Stomach (tissue), 9 donors: ENCODE results near the gene TNNC2. TPM values are rescaled to one million over a fixed set of nuclear protein-coding genes. Genes with fewer than 3 reads are reported as not detected.

ENCODE experiments used
- DNase-seq, 2 donors: peaks; one replicate each; pipeline versions ENCODE4 v3.0.0 to v3.0.0-alpha.2; 2013 to 2019
- H3K27ac ChIP-seq, 5 donors: fragments of 200-600 bp in 4 of 5; sonication (generic) in 4 of 5; one replicate each; pipeline ENCODE4 v1.5.1; 2013 to 2019; ENCODE audit warnings: mild to moderate bottlenecking in 1 of 5, moderate library complexity in 1 of 5
- H3K27me3 ChIP-seq, 3 donors: fragments of 200-600 bp; sonication (generic); one replicate each; pipeline ENCODE4 v1.5.1; 2017 to 2019; ENCODE audit warnings: mixed run types in 1 of 3
- H3K36me3 ChIP-seq, 4 donors: fragments of 200-600 bp; sonication (generic); 1 replicate in 3 of 4; 2 replicates in 1 of 4; pipeline ENCODE4 v1.5.1; 2016 to 2019
- H3K4me1 ChIP-seq, 4 donors: fragments of 200-600 bp; sonication (generic); one replicate each; pipeline ENCODE4 v1.5.1; 2016 to 2019
- H3K4me3 ChIP-seq, 4 donors: fragments of 200-600 bp; sonication (generic) in 3 of 4; one replicate each; pipeline ENCODE4 v1.5.1; 2016 to 2019; ENCODE audit warnings: mild to moderate bottlenecking in 1 of 4
- H3K9me3 ChIP-seq, 4 donors: fragments of 200-600 bp; sonication (generic); one replicate each; pipeline ENCODE4 v1.5.1; 2016 to 2019
- EP300 ChIP-seq: sonication (generic); formaldehyde crosslinking; IDR thresholded peaks from one replicate; pipeline ENCODE4 v1.6.1; 2017; ENCODE audit warnings: antibody characterized with exemption
- POLR2A ChIP-seq, 4 donors: fragments of 450-650 bp; IDR thresholded peaks; one replicate each; pipeline ENCODE4 v1.6.1; 2016; ENCODE audit warnings: antibody characterized with exemption in 4 of 4, control low read depth in 2 of 4, mild to moderate bottlenecking in 1 of 4, moderate library complexity in 1 of 4
- POLR2AphosphoS5 ChIP-seq, 3 donors: sonication (generic); formaldehyde crosslinking; IDR thresholded peaks; one replicate each; pipeline ENCODE4 v1.6.1; 2016; ENCODE audit warnings: antibody characterized with exemption in 3 of 3
- WGBS, 5 donors: extraction: QIAGEN DNeasy Blood & Tissue Kit in 3 of 5; methylation state at CpG; one replicate each; pipeline versions ENCODE4 v1.1.5 to v1.1.7; 2013 to 2018; 5-methylcytosine and 5-hydroxymethylcytosine counted together
- intact Hi-C: fragments of 100-400 bp; cut with DNase I; formaldehyde crosslinking; loops from one replicate; pipeline ENCODE4 v1.15.1; 2023; ENCODE audit warnings: low total_unique reads
- polyA plus RNA-seq, 3 donors: library from polyadenylated mRNA; stranded (reverse); fragments of 200-250 nt; gene quantifications; one replicate each; pipeline ENCODE4 v1.2.3, GENCODE V29; 2013
- total RNA-seq, 5 donors: library from RNA; depleted of rRNA; stranded (reverse); fragments of >200 nt; gene quantifications; one replicate each; pipeline versions ENCODE4 v1.1.0 to v1.2.3, GENCODE V29; 2014 to 2016
- TF ChIP-seq, protein P1 (sequence below), 7 experiments: fragments of 450-650 bp in 4 of 7; fragments of 200-600 bp in 3 of 7; sonication (generic) in 3 of 7; IDR thresholded peaks; one replicate each; pipeline ENCODE4 v1.5.1; 2016 to 2019; ENCODE audit warnings: antibody characterized with exemption in 7 of 7, control low read depth in 2 of 7, mild to moderate bottlenecking in 1 of 7
- donor health status: healthy with polysubstance abuse.
- donor health status: Bipolar disorder and iron deficiency.
- donor health status: healthy.

TNNC2 gene
- total and polyA plus RNA-seq, 8 donors = 3.0 to 12.4 (median 4.9) TPM; not detected in 5

DNA sequence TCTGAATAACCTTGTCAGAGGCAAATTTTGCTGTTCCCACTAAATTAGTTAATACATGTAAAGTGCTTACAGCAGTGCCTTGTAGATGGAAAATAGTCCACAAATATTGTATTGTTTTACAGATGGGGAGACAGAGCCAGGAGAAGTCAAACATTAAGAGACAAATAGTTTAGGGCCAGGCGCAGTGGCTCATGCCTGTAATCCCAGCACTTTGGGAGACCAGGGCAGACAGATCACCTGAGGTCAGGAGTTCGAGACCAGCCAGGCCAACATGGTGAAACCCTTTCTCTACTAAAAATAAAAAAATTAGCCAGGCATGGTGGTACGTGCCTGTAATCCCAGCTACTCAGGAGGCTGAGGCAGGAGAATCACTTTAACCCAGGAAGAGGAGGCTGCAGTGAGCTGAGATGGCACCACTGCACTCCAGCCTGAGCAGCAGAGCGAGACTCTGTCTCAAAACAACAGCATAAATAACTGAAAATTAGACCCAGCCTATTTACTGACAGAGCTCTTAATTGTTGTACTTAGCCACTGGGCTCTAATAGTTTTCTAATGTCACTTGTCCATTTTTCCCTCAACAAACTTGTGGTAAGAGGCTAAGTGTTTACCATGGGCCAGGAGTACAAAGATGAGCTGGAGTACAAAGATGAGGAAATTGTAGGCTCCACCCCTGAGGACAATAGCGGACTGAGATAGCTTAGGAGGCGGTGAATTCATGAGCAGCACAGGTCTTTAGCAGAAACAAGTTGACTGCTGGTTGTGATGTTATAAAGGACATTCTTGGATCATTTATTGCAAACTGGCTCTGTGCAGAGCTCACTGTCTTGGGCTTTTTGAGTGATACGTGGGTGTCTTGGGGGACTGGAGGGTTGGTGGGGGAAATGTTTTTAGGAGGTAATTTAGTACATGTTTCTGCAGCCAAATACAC, 36.7 kb upstream of the TNNC2 start:
- Histone ChIP-seq H3K36me3 (no peaks in the 10 kb centered on the region), H3K27me3 (no peaks in the 10 kb centered on the region), H3K27ac (no peak overlapping the region), H3K4me3 (no peak overlapping the region), H3K9me3 (no peaks in the 10 kb centered on the region), H3K4me1 (peaks cover 7 to 24% (median 7%) of the 10 kb centered on the region in 4 donors)
- no peak for DNase-seq
- WGBS, 5 donors = 81 to 92% (median 88%) methylated on average over 7 of the region's 7 CpGs
- intact Hi-C loops = no loop called here
- no peak for TF ChIP-seq POLR2AphosphoS5 (IDR thresholded peaks at IDR 0.05)
- no peak for TF ChIP-seq POLR2A (IDR thresholded peaks at IDR 0.05)
- TF ChIP-seq EP300 = no peak
- TF ChIP-seq, protein P1, sequence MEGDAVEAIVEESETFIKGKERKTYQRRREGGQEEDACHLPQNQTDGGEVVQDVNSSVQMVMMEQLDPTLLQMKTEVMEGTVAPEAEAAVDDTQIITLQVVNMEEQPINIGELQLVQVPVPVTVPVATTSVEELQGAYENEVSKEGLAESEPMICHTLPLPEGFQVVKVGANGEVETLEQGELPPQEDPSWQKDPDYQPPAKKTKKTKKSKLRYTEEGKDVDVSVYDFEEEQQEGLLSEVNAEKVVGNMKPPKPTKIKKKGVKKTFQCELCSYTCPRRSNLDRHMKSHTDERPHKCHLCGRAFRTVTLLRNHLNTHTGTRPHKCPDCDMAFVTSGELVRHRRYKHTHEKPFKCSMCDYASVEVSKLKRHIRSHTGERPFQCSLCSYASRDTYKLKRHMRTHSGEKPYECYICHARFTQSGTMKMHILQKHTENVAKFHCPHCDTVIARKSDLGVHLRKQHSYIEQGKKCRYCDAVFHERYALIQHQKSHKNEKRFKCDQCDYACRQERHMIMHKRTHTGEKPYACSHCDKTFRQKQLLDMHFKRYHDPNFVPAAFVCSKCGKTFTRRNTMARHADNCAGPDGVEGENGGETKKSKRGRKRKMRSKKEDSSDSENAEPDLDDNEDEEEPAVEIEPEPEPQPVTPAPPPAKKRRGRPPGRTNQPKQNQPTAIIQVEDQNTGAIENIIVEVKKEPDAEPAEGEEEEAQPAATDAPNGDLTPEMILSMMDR (IDR thresholded peaks at IDR 0.05) = no peak

DNA sequence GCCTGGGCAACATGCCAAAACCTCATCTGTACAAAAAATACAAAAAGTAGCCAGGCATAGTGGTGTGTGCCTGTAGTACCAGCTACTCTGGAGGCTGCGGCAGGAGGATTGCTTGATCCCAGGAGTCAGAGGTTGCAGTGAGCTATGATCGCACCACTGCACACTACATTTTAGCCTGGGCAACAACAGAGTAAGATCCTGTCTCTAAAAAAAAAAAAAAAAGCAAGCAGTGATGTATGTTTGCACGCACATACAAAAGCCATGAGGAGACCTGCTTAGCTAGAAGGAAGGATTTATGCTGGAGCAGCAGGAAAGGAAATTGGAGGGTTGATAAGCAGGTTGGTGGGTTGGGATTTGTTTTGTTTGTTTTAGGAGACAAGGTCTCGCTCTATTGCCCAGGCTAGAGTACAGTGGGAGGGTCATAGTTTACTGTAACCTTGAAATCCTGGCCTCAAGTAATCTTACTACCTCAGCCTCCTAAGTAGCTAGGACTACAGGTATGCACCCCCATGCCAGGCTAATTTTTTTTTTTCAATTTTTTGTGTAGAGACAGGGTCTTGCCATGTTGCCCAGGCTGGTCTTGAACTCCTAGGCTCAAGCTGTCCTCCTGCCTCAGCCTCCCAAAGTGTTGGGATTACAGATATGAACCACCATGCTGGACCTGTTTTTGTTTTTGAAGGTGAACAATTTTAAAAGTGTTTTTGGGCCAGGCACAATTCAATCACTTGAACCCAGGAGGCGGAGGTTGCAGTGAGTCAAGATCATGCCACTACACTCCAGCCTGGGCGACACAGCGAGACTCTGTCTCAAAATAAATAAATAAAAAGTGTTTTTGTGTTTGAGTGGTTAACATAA, 34.3 kb upstream of the TNNC2 start:
- WGBS, 5 donors = 66 to 78% (median 74%) methylated on average over 7 of the region's 7 CpGs
- Histone ChIP-seq H3K4me3 (no peak overlapping the region), H3K27me3 (no peaks in the 10 kb centered on the region), H3K9me3 (no peaks in the 10 kb centered on the region), H3K27ac (peak overlapping the region in 2 of 5 donors; percentile 30 to 38), H3K36me3 (no peaks in the 10 kb centered on the region), H3K4me1 (peaks cover 9 to 33% (median 23%) of the 10 kb centered on the region in 4 donors)
- no peak for TF ChIP-seq POLR2A (IDR thresholded peaks at IDR 0.05)
- TF ChIP-seq, protein P1 (IDR thresholded peaks at IDR 0.05) = no peak
- TF ChIP-seq EP300 = no peak
- TF ChIP-seq POLR2AphosphoS5 (IDR thresholded peaks at IDR 0.05) = peak in 1 of 3 donors; percentile 12
- intact Hi-C loops = no loop called here
- DNase-seq = peak; percentile 40 to 41

DNA sequence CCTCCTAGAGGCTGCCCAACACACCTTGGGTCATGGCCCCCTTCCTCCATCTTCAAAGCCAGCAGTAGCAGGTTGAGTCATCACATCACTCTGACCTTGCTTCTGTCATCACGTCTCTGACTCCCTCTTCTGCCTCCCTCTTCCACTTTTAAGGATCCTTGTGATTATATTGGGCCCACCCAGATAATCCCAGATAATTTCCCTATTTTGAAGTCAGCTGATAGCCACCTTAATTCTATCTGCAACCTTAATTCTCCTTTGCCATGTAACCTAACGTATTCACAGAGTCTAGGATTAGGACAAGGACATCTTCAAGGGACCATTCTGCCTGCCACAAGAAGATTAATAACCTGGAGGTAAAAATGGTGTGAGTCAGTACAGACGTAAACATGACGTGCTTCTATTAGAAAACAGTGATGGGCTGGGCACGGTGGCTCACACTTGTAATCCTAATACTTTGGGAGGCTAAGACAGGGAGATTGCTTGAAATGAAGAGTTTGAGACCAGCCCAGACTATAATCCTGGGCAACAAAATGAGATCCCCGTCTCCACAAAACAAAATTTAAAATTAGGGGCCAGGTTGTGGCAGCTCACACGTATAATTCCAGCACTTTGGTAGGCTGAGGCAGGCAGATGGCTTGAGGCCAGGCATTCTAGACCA, 33.6 kb upstream of the TNNC2 start:
- WGBS, 5 donors = 52 to 70% (median 64%) methylated on average over 7 of the region's 7 CpGs
- intact Hi-C loops = no loop called here
- H3K9me3 ChIP-seq = no peaks in the 10 kb centered on the region
- H3K27ac ChIP-seq = peak overlapping the region in 2 of 5 donors; percentile 30 to 38
- no peak for DNase-seq
- TF ChIP-seq EP300 (no peak), POLR2A (IDR thresholded peaks at IDR 0.05) (no peak), POLR2AphosphoS5 (IDR thresholded peaks at IDR 0.05) (no peak)
- TF ChIP-seq, protein P1 (IDR thresholded peaks at IDR 0.05) = no peak
- no peaks in the 10 kb centered on the region for H3K36me3 ChIP-seq
- peaks cover 17 to 40% (median 30%) of the 10 kb centered on the region in 4 donors for H3K4me1 ChIP-seq
- no peaks in the 10 kb centered on the region for H3K27me3 ChIP-seq
- H3K4me3 ChIP-seq = no peak overlapping the region

DNA sequence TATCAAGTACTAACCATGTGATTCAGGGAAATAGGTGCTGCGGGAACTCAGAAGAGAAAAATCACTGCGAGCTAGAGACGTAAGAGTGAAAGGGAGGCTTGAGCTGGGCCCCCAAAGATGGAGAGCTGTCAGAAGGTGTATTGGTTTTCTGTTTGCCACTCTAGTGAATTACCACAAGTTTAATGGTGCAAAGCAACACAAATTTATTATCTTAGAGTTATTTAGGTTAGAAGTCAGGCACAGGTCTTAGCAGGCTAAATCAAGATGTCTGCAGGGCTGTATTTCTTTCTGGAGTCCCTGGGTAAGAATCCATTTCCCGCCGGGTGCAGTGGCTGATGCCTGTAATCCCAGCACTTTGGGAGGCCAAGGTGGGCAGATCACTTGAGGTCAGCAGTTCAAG, 32.8 kb upstream of the TNNC2 start:
- TF ChIP-seq EP300 = no peak
- TF ChIP-seq, protein P1 (IDR thresholded peaks at IDR 0.05) = no peak
- no peak for TF ChIP-seq POLR2A (IDR thresholded peaks at IDR 0.05)
- TF ChIP-seq POLR2AphosphoS5 (IDR thresholded peaks at IDR 0.05) = no peak
- H3K4me3 ChIP-seq = no peak overlapping the region
- H3K9me3 ChIP-seq = no peaks in the 10 kb centered on the region
- H3K4me1 ChIP-seq = peaks cover 25 to 48% (median 38%) of the 10 kb centered on the region in 4 donors
- 87 to 94% (median 93%) methylated on average over 3 to 5 of the region's 5 CpGs for WGBS, 5 donors
- H3K36me3 ChIP-seq = peaks cover 0 to 2% (median under 1%) of the 10 kb centered on the region in 4 donors
- intact Hi-C loops = no loop called here
- H3K27me3 ChIP-seq = no peaks in the 10 kb centered on the region
- no peak for DNase-seq
- H3K27ac ChIP-seq = no peak overlapping the region
